ENCODE data around the gene GSTT2.

The GSTT2 gene

GRCh38 chr22:24008381-24009226 lies 28.7 kb downstream of the GSTT2 start:
- no peak overlapping the region for H3K4me3 ChIP-seq (ENCODE audit: low read depth, low read length)
- DNase-seq (ENCODE audit: low read depth) = no peak
- TF ChIP-seq CTCF (IDR thresholded peaks at IDR 0.05; ENCODE audit: low read depth, low read length, missing control alignments) = no peak

DNA sequence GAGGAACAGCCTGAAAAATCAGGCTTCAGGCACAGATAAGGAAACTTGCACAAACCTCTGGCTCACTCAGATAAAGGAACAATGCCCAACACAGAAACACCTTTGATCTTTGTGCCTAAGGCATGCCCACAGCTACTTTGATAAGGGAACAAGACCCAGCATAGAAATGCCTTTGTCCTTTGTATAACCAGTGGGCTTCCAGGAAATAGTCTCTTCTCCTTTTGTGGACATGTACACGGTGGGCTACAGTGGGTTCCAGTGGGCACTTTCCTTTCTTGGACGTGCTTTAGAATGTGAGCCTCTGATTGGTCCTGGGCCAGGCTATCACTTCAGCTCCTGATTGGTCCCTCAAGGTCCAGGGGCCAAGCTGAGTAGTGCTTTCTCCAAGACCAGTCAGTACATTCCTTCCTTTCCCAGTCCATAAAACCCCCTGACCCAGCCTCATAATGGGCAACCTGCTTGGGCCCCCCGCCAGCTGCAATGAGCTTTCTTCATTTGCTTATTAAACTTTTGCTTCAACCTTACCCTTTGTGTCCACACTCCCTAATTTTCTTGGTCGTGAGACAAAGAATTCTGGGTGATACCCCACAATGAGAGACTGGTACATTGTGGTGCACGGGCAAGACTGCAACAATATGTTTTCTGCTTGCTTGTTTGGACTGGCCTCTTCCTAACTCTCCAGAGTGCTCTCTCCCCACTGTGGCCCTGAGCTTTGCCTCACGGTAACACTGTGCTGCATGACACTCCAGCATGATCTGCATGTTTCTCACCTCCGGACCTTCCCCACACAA lies 29.5 kb downstream of the GSTT2 start:
- no peak overlapping the region for H3K4me3 ChIP-seq (ENCODE audit: low read depth, low read length)
- no peak for TF ChIP-seq CTCF (IDR thresholded peaks at IDR 0.05; ENCODE audit: low read depth, low read length, missing control alignments)
- DNase-seq (ENCODE audit: low read depth) = no peak

DNA sequence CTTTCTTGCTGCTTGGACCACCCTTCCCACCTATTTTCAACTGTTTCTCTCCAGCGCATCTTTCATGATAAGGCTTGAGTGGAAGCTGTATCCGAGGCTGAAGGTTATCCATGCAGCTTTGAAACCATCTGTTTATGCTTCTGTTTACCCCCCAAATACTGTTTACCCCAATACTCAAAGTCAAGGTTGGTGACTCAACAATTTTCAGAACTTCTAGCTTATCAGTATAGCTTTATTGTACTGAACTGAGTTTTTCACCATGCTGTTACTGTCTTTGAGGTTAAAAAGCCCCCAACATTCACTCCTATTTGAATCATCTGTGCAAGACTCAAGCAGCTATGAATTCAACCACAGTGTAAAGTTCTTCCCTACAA lies 30.1 kb downstream of the GSTT2 start:
- no peak for TF ChIP-seq CTCF (IDR thresholded peaks at IDR 0.05; ENCODE audit: low read depth, low read length, missing control alignments)
- DNase-seq (ENCODE audit: low read depth) = no peak
- H3K4me3 ChIP-seq (ENCODE audit: low read depth, low read length) = no peak overlapping the region

DNA sequence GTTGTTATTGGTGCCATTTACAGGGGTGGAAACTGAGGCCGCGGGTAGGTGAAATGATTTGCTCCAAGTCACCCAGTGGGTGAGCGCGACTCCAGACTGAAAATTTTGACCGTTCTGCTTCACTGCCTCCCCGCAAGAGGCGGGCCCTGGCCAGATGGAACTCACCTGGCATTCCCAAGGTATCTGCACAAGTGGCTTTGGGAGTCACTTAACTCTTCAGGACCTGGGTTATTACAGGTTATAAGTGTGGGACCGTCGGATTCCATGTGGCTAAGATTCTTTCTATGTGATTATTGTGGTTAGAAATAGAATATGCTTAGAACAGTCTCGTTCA lies 31.8 kb downstream of the GSTT2 start:
- peak overlapping the region; percentile 67 for H3K4me3 ChIP-seq (ENCODE audit: low read depth, low read length)
- TF ChIP-seq CTCF (IDR thresholded peaks at IDR 0.05; ENCODE audit: low read depth, low read length, missing control alignments) = no peak
- DNase-seq (ENCODE audit: low read depth) = no peak

DNA sequence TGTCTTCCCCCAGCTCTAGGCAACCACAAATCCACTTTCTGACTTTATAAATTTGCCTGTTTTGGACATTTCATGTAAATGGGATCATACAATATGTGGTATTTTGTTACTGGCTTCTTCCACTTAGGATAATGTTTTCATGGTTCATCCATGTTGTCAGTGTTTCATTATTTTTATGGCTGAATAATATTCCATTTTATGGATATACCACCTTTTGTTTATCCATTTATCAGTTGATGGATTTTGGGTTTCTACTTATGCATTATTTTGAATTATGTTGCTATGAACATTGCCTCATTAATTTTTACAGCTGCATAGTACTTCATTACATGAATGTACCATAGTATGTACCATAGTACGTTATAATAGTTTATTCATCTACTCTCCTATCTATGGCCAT lies 36.2 kb downstream of the GSTT2 start:
- TF ChIP-seq CTCF (IDR thresholded peaks at IDR 0.05; ENCODE audit: low read depth, low read length, missing control alignments) = no peak
- H3K4me3 ChIP-seq (ENCODE audit: low read depth, low read length) = no peak overlapping the region
- no peak for DNase-seq (ENCODE audit: low read depth)

DNA sequence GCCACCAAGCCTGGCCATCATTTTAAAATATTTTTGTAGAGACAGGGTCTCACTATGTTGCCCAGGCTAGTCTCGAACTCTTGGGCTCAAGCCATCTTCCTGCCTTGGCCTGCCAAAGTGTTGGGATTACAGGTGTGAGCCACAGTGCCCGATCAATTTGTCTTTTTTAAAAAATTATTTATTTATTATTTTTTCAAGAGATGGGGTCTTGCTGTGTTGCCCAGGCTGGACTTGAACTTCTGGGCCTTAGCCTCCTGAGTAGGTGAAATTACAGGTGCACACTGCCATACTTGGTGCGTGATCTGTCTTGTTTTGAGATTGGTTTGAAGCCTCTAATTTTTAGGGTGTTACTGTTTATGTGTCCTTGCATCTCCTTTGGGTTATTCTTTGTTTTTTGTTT lies 41.4 kb downstream of the GSTT2 start:
- H3K4me3 ChIP-seq (ENCODE audit: low read depth, low read length) = no peak overlapping the region
- DNase-seq (ENCODE audit: low read depth) = no peak
- TF ChIP-seq CTCF (IDR thresholded peaks at IDR 0.05; ENCODE audit: low read depth, low read length, missing control alignments) = no peak

Measured in GM12864 (cell line).